ENCODE data around the gene ZNF208.
"Not testable (repeated sequence)": the region's sequence is repeated elsewhere in the genome, so short reads cannot be mapped to it uniquely, and the experiment has no call there.

DNA sequence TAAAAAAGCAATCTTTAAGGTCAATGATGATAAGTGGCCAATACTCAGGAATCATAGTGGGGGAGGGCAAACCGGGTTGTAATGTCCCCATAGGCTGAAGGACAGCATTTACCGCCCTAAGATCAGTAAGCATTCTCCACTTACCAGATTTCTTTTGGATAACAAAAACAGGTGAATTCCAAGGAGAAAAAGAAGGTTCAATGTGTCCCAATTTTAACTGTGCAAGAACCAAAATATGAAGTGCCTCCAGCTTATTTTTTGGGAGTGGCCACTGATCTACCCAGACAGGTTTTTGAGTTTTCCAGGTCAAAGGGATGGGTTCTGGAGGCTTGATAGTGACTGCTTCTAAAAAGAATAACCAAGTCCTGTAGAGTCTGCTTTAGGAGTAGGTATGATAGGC is 125.2 kb downstream of the ZNF208 start:
- TF ChIP-seq EZH2 (IDR thresholded peaks at IDR 0.05; ENCODE audit: borderline replicate concordance, insufficient read depth, low read length, poor library complexity, severe bottlenecking); TAF1 (IDR thresholded peaks at IDR 0.05; ENCODE audit: low read depth); EP300 (conservative IDR thresholded peaks at IDR 0.05; ENCODE audit: poor library complexity, severe bottlenecking); POLR2AphosphoS5 (IDR thresholded peaks at IDR 0.05); RAD21 (conservative IDR thresholded peaks at IDR 0.05): not testable (repeated sequence)
- TF ChIP-seq, protein P1, sequence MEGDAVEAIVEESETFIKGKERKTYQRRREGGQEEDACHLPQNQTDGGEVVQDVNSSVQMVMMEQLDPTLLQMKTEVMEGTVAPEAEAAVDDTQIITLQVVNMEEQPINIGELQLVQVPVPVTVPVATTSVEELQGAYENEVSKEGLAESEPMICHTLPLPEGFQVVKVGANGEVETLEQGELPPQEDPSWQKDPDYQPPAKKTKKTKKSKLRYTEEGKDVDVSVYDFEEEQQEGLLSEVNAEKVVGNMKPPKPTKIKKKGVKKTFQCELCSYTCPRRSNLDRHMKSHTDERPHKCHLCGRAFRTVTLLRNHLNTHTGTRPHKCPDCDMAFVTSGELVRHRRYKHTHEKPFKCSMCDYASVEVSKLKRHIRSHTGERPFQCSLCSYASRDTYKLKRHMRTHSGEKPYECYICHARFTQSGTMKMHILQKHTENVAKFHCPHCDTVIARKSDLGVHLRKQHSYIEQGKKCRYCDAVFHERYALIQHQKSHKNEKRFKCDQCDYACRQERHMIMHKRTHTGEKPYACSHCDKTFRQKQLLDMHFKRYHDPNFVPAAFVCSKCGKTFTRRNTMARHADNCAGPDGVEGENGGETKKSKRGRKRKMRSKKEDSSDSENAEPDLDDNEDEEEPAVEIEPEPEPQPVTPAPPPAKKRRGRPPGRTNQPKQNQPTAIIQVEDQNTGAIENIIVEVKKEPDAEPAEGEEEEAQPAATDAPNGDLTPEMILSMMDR (IDR thresholded peaks at IDR 0.05; ENCODE audit: poor library complexity, severe bottlenecking) = not testable (repeated sequence)
- TF ChIP-seq, protein P2, sequence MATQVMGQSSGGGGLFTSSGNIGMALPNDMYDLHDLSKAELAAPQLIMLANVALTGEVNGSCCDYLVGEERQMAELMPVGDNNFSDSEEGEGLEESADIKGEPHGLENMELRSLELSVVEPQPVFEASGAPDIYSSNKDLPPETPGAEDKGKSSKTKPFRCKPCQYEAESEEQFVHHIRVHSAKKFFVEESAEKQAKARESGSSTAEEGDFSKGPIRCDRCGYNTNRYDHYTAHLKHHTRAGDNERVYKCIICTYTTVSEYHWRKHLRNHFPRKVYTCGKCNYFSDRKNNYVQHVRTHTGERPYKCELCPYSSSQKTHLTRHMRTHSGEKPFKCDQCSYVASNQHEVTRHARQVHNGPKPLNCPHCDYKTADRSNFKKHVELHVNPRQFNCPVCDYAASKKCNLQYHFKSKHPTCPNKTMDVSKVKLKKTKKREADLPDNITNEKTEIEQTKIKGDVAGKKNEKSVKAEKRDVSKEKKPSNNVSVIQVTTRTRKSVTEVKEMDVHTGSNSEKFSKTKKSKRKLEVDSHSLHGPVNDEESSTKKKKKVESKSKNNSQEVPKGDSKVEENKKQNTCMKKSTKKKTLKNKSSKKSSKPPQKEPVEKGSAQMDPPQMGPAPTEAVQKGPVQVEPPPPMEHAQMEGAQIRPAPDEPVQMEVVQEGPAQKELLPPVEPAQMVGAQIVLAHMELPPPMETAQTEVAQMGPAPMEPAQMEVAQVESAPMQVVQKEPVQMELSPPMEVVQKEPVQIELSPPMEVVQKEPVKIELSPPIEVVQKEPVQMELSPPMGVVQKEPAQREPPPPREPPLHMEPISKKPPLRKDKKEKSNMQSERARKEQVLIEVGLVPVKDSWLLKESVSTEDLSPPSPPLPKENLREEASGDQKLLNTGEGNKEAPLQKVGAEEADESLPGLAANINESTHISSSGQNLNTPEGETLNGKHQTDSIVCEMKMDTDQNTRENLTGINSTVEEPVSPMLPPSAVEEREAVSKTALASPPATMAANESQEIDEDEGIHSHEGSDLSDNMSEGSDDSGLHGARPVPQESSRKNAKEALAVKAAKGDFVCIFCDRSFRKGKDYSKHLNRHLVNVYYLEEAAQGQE (IDR thresholded peaks at IDR 0.05; ENCODE audit: borderline replicate concordance) = not testable (repeated sequence)

Data from neural cell (in vitro differentiated cells).